GM21737 (cell line): ENCODE measurements around the gene SSPN.
"Not testable (repeated sequence)": the region's sequence is repeated elsewhere in the genome, so short reads cannot be mapped to it uniquely, and the experiment has no call there.

Source experiments
- ATAC-seq: cut with Tn5 transposase; IDR thresholded peaks from one replicate; pipeline ENCODE4 v1.9.1; 2021; ENCODE audit warnings: mild to moderate bottlenecking, moderate library complexity; ENCODE audit not compliant: unreplicated experiment

SSPN gene

GRCh38 chr12:26226629-26227360 lies 31.4 kb downstream of the SSPN start:
- ATAC-seq, result no peak

- ATAC-seq, result no peak
Measured at GRCh38 chr12:26227361-26227745, 32.0 kb downstream of the SSPN start.

GRCh38 chr12:26229910-26230309 lies 34.5 kb downstream of the SSPN start:
- ATAC-seq, result no peak

- ATAC-seq, result no peak
Measured at GRCh38 chr12:26231470-26231869, 36.1 kb downstream of the SSPN start.

- no peak for ATAC-seq
Measured at GRCh38 chr12:26231921-26232320, 36.5 kb downstream of the SSPN start.

GRCh38 chr12:26233631-26234030 lies 38.3 kb downstream of the SSPN start:
- ATAC-seq, result no peak

- not testable (repeated sequence) for ATAC-seq
Measured at GRCh38 chr12:26235465-26235864, 40.1 kb downstream of the SSPN start.

GRCh38 chr12:26238341-26239121 lies 43.2 kb downstream of the SSPN start:
- ATAC-seq, result no peak

GRCh38 chr12:26239122-26239851 lies 43.9 kb downstream of the SSPN start:
- ATAC-seq, result no peak

GRCh38 chr12:26239852-26240815 lies 44.8 kb downstream of the SSPN start:
- no peak for ATAC-seq

- ATAC-seq, result no peak
Measured at GRCh38 chr12:26241080-26241479, 45.7 kb downstream of the SSPN start.

- ATAC-seq, result no peak
Measured at GRCh38 chr12:26242683-26243082, 47.3 kb downstream of the SSPN start.

GRCh38 chr12:26244503-26244902 lies 49.1 kb downstream of the SSPN start:
- no peak for ATAC-seq

GRCh38 chr12:26245175-26245942 lies 50.0 kb downstream of the SSPN start:
- no peak for ATAC-seq

GRCh38 chr12:26246483-26247164 lies 51.3 kb downstream of the SSPN start:
- no peak for ATAC-seq

- no peak for ATAC-seq
Measured at GRCh38 chr12:26247873-26248272, 52.5 kb downstream of the SSPN start.

- ATAC-seq, result no peak
Measured at GRCh38 chr12:26250801-26251200, 55.4 kb downstream of the SSPN start.

- no peak for ATAC-seq
Measured at GRCh38 chr12:26251600-26251999, 56.2 kb downstream of the SSPN start.

GRCh38 chr12:26252946-26253345 lies 57.6 kb downstream of the SSPN start:
- ATAC-seq, result no peak
